Neural cell (in vitro differentiated cells): ENCODE data around the gene TFAM. TPM values are rescaled to one million over a fixed set of nuclear protein-coding genes. Genes with fewer than 3 reads are reported as not detected.
"Not testable (repeated sequence)": the region's sequence is repeated elsewhere in the genome, so short reads cannot be mapped to it uniquely, and the experiment has no call there.

Source experiments
- H2AFZ ChIP-seq: fragments of 200-600, 300-800 bp; sonication (generic), shearing (Covaris generic); 2 replicates; pipeline ENCODE4 v1.6.0; 2014; ENCODE audit warnings: low read depth, mild to moderate bottlenecking, antibody characterized with exemption, low read length, moderate library complexity
- H3F3A ChIP-seq: fragments of 200-600 bp; shearing (Covaris generic); 2 replicates; pipeline ENCODE4 v1.6.1; 2016; ENCODE audit warnings: mild to moderate bottlenecking, moderate library complexity, mixed read lengths, antibody characterized with exemption, low read length; ENCODE audit not compliant: insufficient read depth, poor library complexity, severe bottlenecking
- H3K27ac ChIP-seq: fragments of 200-600, 300-800 bp; sonication (generic), shearing (Covaris generic); 2 replicates; pipeline ENCODE4 v1.5.1; 2014; ENCODE audit warnings: mild to moderate bottlenecking, low read length, moderate library complexity
- H3K27me3 ChIP-seq: fragments of 300-800, 200-600 bp; sonication (generic), shearing (Covaris generic); 2 replicates; pipeline ENCODE4 v1.6.0; 2014; ENCODE audit warnings: mild to moderate bottlenecking, low read depth, low read length, moderate library complexity; ENCODE audit not compliant: insufficient read depth
- H3K36me3 ChIP-seq: fragments of 300-800, 200-600 bp; sonication (generic), shearing (Covaris generic); 2 replicates; pipeline ENCODE4 v1.5.1; 2014; ENCODE audit warnings: mild to moderate bottlenecking, antibody characterized with exemption, low read length, moderate library complexity; ENCODE audit not compliant: insufficient read depth
- H3K4me2 ChIP-seq: fragments of 300-800, 200-600 bp; sonication (generic), shearing (Covaris generic); 2 replicates; pipeline ENCODE4 v1.6.0; 2014; ENCODE audit warnings: mild to moderate bottlenecking, low read length
- H3K4me3 ChIP-seq: fragments of 300-800, 200-600 bp; sonication (generic), shearing (Covaris generic); 2 replicates; pipeline ENCODE4 v1.5.1; 2014; ENCODE audit warnings: mild to moderate bottlenecking, low read length, moderate library complexity
- H3K79me2 ChIP-seq: fragments of 200-600 bp; shearing (Covaris generic); replicated peaks from 2 replicates; pipeline ENCODE4 v1.6.0; 2014; ENCODE audit warnings: mild to moderate bottlenecking, low read length, moderate library complexity; ENCODE audit not compliant: insufficient read depth
- H3K9ac ChIP-seq: fragments of 300-800, 200-600 bp; sonication (generic), shearing (Covaris generic); 2 replicates; pipeline ENCODE4 v1.6.1; 2016; ENCODE audit warnings: mild to moderate bottlenecking, low read length, mixed read lengths
- H3K9me2 ChIP-seq: fragments of 200-600 bp; shearing (Covaris generic); 2 replicates; pipeline ENCODE4 v1.6.1; 2016; ENCODE audit warnings: mild to moderate bottlenecking, low read length, mixed read lengths; ENCODE audit not compliant: insufficient read depth
- H3K9me3 ChIP-seq: fragments of 200-600, 300-800 bp; sonication (generic), shearing (Covaris generic); 2 replicates; pipeline ENCODE4 v1.6.1; 2016; ENCODE audit warnings: mild to moderate bottlenecking, mixed run types, low read length, moderate library complexity, mixed read lengths
- H4K20me1 ChIP-seq: fragments of 200-600 bp; shearing (Covaris generic); 2 replicates; pipeline ENCODE4 v1.6.1; 2016; ENCODE audit warnings: mild to moderate bottlenecking, mixed run types; ENCODE audit not compliant: insufficient read depth
- EP300 ChIP-seq: fragments of 450-650 bp; conservative IDR thresholded peaks from 2 replicates; pipeline ENCODE4 v1.6.1; 2014; ENCODE audit warnings: antibody characterized with exemption, mild to moderate bottlenecking, moderate library complexity; ENCODE audit not compliant: poor library complexity, severe bottlenecking
- EZH2 ChIP-seq: fragments of 200-600, 300-800 bp; shearing (Covaris generic), sonication (generic); IDR thresholded peaks from 2 replicates; pipeline ENCODE4 v1.6.1; 2014; ENCODE audit warnings: antibody characterized with exemption, low read length, borderline replicate concordance, mild to moderate bottlenecking; ENCODE audit not compliant: insufficient read depth, poor library complexity, severe bottlenecking
- MXI1 ChIP-seq: fragments of 450-650 bp; conservative IDR thresholded peaks from 2 replicates; pipeline ENCODE4 v1.6.1; 2014; ENCODE audit warnings: antibody characterized with exemption, mild to moderate bottlenecking; ENCODE audit not compliant: poor library complexity, severe bottlenecking
- POLR2AphosphoS5 ChIP-seq: IDR thresholded peaks from 2 replicates; pipeline ENCODE4 v1.6.1; 2012
- RAD21 ChIP-seq: fragments of 450-650 bp; conservative IDR thresholded peaks from 2 replicates; pipeline ENCODE4 v1.6.1; 2014; ENCODE audit warnings: antibody characterized with exemption, mild to moderate bottlenecking, moderate library complexity
- REST ChIP-seq: IDR thresholded peaks from 2 replicates; pipeline ENCODE4 v1.6.1; 2012; ENCODE audit warnings: borderline replicate concordance
- SMC3 ChIP-seq: fragments of 450-650 bp; conservative IDR thresholded peaks from 2 replicates; pipeline ENCODE4 v1.6.1; 2014; ENCODE audit warnings: antibody characterized with exemption, mild to moderate bottlenecking, moderate library complexity; ENCODE audit not compliant: poor library complexity
- TAF1 ChIP-seq: IDR thresholded peaks from 2 replicates; pipeline ENCODE4 v1.6.1; 2012; ENCODE audit warnings: low read depth
- polyA plus RNA-seq: library from polyadenylated mRNA; depleted of rRNA; stranded (reverse); fragments of >200 nt; gene quantifications from 2 replicates; pipeline ENCODE4 v1.2.3, GENCODE V29; 2014
- TF ChIP-seq, protein P1 (sequence below): fragments of 450-650 bp; IDR thresholded peaks from 2 replicates; pipeline ENCODE4 v1.5.1; 2014; ENCODE audit warnings: antibody characterized with exemption, mild to moderate bottlenecking, moderate library complexity; ENCODE audit not compliant: poor library complexity, severe bottlenecking

Gene TFAM
- polyA plus RNA-seq, 1 donor from 2014 or later: 27.2 TPM

DNA sequence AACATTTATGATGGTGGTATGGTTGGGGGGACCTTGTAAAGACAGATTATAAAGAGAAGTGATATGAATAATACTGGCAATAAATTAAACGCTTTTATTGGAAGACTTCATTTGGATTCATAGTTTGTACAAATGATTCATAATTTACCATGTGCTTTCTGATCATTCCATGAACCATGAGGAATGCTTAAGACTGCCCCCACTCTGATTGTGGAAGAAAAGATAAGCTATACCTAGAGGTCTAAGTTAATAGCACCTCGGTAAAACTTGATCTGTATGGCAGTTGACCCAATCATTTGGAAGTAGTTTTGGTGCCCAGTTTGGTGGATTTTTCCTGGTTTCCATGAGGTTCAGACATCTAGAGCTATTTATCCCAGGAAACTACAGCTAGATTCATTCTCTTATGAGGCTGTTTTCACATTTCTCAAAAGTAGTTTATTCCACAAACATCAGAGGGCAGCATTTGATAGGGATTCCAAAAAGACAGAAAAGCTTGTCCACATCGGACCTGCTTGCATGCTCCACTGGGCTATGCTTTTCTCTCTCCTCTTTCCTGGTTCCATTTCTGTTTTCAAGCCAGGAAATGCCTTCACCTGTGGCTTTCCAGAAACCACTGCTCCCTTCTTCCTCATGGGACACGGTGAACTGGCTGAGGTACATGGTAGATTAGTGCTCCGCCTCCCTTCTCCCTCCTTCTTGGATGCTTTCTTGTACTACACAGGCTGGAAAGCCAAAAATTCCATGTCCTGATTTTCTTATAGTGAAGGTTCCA, 29.2 kb downstream of the TFAM start:
- H4K20me1 ChIP-seq: no peaks in the 10 kb centered on the region
- TF ChIP-seq EZH2 (no peak), SMC3 (peak; percentile 37), RAD21 (peak; percentile 59), REST (no peak)
- TF ChIP-seq, protein P1, sequence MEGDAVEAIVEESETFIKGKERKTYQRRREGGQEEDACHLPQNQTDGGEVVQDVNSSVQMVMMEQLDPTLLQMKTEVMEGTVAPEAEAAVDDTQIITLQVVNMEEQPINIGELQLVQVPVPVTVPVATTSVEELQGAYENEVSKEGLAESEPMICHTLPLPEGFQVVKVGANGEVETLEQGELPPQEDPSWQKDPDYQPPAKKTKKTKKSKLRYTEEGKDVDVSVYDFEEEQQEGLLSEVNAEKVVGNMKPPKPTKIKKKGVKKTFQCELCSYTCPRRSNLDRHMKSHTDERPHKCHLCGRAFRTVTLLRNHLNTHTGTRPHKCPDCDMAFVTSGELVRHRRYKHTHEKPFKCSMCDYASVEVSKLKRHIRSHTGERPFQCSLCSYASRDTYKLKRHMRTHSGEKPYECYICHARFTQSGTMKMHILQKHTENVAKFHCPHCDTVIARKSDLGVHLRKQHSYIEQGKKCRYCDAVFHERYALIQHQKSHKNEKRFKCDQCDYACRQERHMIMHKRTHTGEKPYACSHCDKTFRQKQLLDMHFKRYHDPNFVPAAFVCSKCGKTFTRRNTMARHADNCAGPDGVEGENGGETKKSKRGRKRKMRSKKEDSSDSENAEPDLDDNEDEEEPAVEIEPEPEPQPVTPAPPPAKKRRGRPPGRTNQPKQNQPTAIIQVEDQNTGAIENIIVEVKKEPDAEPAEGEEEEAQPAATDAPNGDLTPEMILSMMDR: peak; percentile 44
- no peak overlapping the region for H3K4me2 ChIP-seq
- no peak overlapping the region for H2AFZ ChIP-seq
- H3K36me3 ChIP-seq: no peaks in the 10 kb centered on the region
- H3K9ac ChIP-seq: no peak overlapping the region
- H3K79me2 ChIP-seq: no peaks in the 10 kb centered on the region
- no peaks in the 10 kb centered on the region for H3K27me3 ChIP-seq
- no peaks in the 10 kb centered on the region for H3K9me2 ChIP-seq
- H3K9me3 ChIP-seq: no peaks in the 10 kb centered on the region
- H3K4me3 ChIP-seq: no peak overlapping the region
- no peaks in the 10 kb centered on the region for H3F3A ChIP-seq
- H3K27ac ChIP-seq: no peak overlapping the region

DNA sequence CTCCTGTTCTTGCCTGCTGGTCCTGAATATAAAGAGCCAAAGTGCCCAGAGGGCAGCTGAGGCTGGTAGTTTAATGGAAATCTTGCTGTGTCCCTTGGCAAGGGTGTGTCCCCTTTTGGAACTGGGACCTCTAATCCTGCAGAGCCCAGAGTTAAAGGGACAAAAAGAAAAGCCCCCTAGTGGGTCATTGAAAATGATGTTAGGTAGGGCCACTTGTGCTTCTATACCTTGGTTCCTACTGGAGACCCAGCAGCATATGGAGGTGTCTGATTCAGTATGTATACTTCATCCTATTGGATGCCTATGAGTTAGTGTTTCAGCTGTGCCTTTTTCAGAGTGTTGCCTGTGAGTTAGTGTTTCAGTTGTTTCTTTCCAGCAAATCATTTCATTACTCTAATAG, 30.5 kb downstream of the TFAM start:
- Histone ChIP-seq H3K36me3 (no peaks in the 10 kb centered on the region), H3K9me3 (no peaks in the 10 kb centered on the region), H2AFZ (no peak overlapping the region), H3K27me3 (no peaks in the 10 kb centered on the region), H3K4me3 (no peak overlapping the region), H3F3A (no peaks in the 10 kb centered on the region), H3K9me2 (no peaks in the 10 kb centered on the region), H4K20me1 (no peaks in the 10 kb centered on the region), H3K9ac (no peak overlapping the region), H3K27ac (no peak overlapping the region), H3K4me2 (no peak overlapping the region), H3K79me2 (no peaks in the 10 kb centered on the region)
- TF ChIP-seq EP300 (no peak), RAD21 (no peak), POLR2AphosphoS5 (no peak), TAF1 (no peak), REST (no peak), EZH2 (no peak), SMC3 (no peak), MXI1 (no peak)
- TF ChIP-seq, protein P1: no peak

DNA sequence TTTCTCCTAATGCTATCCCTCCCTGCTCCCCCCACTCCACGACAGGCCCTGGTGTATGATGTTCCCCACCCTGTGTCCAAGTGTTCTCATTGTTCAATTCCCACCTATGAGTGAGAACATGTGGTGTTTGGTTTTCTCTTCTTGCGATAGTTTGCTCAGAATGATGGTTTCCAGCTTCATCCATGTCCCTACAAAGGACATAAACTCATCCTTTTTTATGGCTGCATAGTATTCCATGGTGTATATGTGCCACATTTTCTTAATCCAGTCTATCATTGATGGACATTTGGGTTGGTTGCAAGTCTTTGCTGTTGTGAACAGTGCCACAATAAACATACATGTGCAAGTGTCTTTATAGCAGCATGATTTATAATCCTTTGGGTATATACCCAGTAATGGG, 32.7 kb downstream of the TFAM start:
- H3K9me3 ChIP-seq, H3K4me3 ChIP-seq, H3F3A ChIP-seq, H2AFZ ChIP-seq, H3K27ac ChIP-seq, H3K36me3 ChIP-seq, H3K27me3 ChIP-seq, H3K9me2 ChIP-seq, H3K9ac ChIP-seq, H3K4me2 ChIP-seq, H3K79me2 ChIP-seq, H4K20me1 ChIP-seq: not testable (repeated sequence)
